Activated B cell treated with CpG ODN at 0.5 μM for 24 hours (primary cell): Measurements from ENCODE around the gene AMELY. TPM values are rescaled to one million over a fixed set of nuclear protein-coding genes. Genes with fewer than 3 reads are reported as not detected.

Experiments
- ATAC-seq: fragments of 200-7000 bp; cut with Tn5 transposase; one replicate; pipeline ENCODE4 v1.10.0; 2021; ENCODE audit warnings: low read depth, mild to moderate bottlenecking, moderate library complexity
- CTCF ChIA-PET: fragments of 350-600 bp; sonication (Branson Sonifier 250); formaldehyde crosslinking; loops from one replicate; lab custom pipeline; 2021; ENCODE audit warnings: antibody characterized with exemption; lab: Charles Lee
- POLR2A ChIA-PET: fragments of 350-600 bp; sonication (Branson Sonifier 250); formaldehyde crosslinking; loops from one replicate; lab custom pipeline; 2021; ENCODE audit warnings: antibody characterized with exemption; lab: Charles Lee
- DNase-seq: peaks from one replicate; pipeline ENCODE4 v3.0.0; 2022
- H3K27ac Mint-ChIP-seq: one replicate; pipeline ENCODE4 v1.8.0; 2020; ENCODE audit warnings: mixed read lengths
- H3K27me3 Mint-ChIP-seq: one replicate; pipeline ENCODE4 v1.8.0; 2021; ENCODE audit warnings: mixed read lengths
- H3K36me3 Mint-ChIP-seq: one replicate; pipeline ENCODE4 v1.8.0; 2021; ENCODE audit warnings: low read depth, mixed read lengths
- H3K4me1 Mint-ChIP-seq: one replicate; pipeline ENCODE4 v1.8.0; 2021; ENCODE audit warnings: mixed read lengths
- H3K4me3 Mint-ChIP-seq: one replicate; pipeline ENCODE4 v1.8.0; 2020; ENCODE audit warnings: mild to moderate bottlenecking, mixed read lengths
- H3K9me3 Mint-ChIP-seq: one replicate; pipeline ENCODE4 v1.8.0; 2020; ENCODE audit warnings: mixed read lengths
- CTCF ChIP-seq: fragments of 200-600 bp; IDR thresholded peaks from one replicate; pipeline ENCODE4 v1.8.0; 2022; ENCODE audit warnings: antibody characterized with exemption, mild to moderate bottlenecking
- intact Hi-C: fragments of 100-400 bp; cut with micrococcal nuclease; formaldehyde crosslinking; loops from one replicate; pipeline ENCODE4 v1.15.1; 2024
- total RNA-seq: library from RNA; stranded (reverse); gene quantifications from 2 replicates; pipeline ENCODE4 v1.2.3, GENCODE V29; 2022

AMELY gene
- not detected in 2 replicates for total RNA-seq

DNA sequence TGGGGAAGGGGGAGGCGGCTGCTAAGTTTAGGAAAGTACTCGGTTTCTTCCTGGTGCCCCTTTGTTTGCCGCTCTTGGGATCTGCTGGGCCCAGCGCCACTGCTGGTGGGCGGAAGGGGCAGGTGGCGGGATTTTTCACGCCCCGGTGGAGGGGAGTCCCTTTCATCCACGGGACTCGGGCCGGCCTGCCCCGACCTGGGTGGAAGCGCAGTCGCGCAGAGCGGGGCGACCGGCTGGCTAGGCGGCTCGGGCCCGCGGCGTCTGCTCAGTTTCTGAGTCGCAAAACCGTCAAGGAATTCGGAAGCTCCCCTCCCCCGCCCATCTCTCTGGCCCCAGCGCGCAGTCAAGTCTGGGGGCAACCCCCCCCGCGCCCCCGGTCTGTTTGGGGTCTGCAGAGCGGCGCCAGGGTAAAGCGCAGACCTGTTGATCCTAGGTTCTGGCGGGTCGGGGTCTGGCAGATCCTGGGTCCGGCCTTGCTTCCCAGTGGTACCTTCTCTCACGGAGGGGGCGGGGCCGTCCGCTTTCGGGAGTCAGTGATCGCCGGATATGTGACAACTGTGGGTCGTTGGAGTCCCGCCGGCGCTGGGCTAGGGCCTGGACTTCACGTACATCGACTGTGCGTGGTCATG lies at the start of gene AMELY:
AMELY (minus strand) TSS at position 500 of the 629 bp plus-strand sequence. CDS start 39,144 bp downstream, outside the sequence.
- ChIA-PET POLR2A (no interaction called here), CTCF (no interaction called here)
- Mint-ChIP-seq H3K4me1 (peaks cover 10% of the 10 kb centered on the region), H3K36me3 (no peaks in the 10 kb centered on the region), H3K4me3 (no peak within 1 kb of the TSS), H3K27ac (no peak within 1 kb of the TSS), H3K27me3 (peaks cover 16% of the 10 kb centered on the region), H3K9me3 (no peaks in the 10 kb centered on the region)
- intact Hi-C loops = no loop called here
- DNase-seq (no peak), ATAC-seq (no peak)
- no peak for TF ChIP-seq CTCF

- Mint-ChIP-seq H3K4me1 (no peaks in the 10 kb centered on the region), H3K27me3 (peaks cover 1% of the 10 kb centered on the region), H3K36me3 (no peaks in the 10 kb centered on the region), H3K27ac (no peak overlapping the region), H3K4me3 (no peak overlapping the region), H3K9me3 (no peaks in the 10 kb centered on the region)
- no peak for ATAC-seq
- ChIA-PET POLR2A (no interaction called here), CTCF (no interaction called here)
- DNase-seq = no peak
- intact Hi-C loops = no loop called here
- TF ChIP-seq CTCF = no peak
Observed at GRCh38 chrY:6949947-6950346, 38.4 kb upstream of the AMELY start.

- H3K4me1 Mint-ChIP-seq = no peaks in the 10 kb centered on the region
- H3K27ac Mint-ChIP-seq = no peak overlapping the region
- peaks cover 1% of the 10 kb centered on the region for H3K27me3 Mint-ChIP-seq
- H3K36me3 Mint-ChIP-seq = no peaks in the 10 kb centered on the region
- H3K4me3 Mint-ChIP-seq = no peak overlapping the region
- no peak for TF ChIP-seq CTCF
- CTCF ChIA-PET = no interaction called here
- POLR2A ChIA-PET = no interaction called here
- intact Hi-C loops = no loop called here
- H3K9me3 Mint-ChIP-seq = no peaks in the 10 kb centered on the region
- DNase-seq (no peak), ATAC-seq (no peak)
Observed at GRCh38 chrY:6948378-6948777, 36.8 kb upstream of the AMELY start.

- H3K4me1 Mint-ChIP-seq = no peaks in the 10 kb centered on the region
- no peak for DNase-seq
- CTCF ChIA-PET = no interaction called here
Observed at GRCh38 chrY:6947695-6948094, 36.1 kb upstream of the AMELY start.

DNA sequence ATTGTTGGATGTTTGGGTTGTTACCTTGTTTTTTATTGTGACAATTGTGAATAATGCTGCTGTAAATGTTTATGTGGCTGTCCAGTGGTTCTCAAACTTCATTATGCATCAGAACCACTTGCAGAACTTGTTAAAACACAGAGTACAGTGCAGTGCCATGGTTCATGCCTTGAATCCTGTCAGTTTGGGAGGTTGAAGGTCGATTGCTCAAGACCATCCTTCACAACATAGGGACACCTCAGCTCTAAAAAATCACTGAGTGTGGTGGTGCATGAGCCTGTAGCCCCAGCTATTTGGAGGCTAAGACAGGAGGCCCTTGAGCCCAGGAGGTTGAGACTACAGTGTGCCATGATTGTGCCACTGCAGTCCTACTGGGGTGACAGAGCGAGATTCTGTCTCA lies 23.9 kb upstream of the AMELY start:
- Mint-ChIP-seq H3K4me3 (no peak overlapping the region), H3K9me3 (no peaks in the 10 kb centered on the region), H3K27me3 (no peaks in the 10 kb centered on the region), H3K4me1 (no peaks in the 10 kb centered on the region), H3K27ac (no peak overlapping the region), H3K36me3 (no peaks in the 10 kb centered on the region)
- ATAC-seq (no peak), DNase-seq (no peak)
- ChIA-PET POLR2A (no interaction called here), CTCF (no interaction called here)
- no peak for TF ChIP-seq CTCF
- intact Hi-C loops = no loop called here

More at GRCh38 chrY:6947695-6948094, 36.1 kb upstream of the AMELY start:
- Mint-ChIP-seq H3K4me3 (no peak overlapping the region), H3K27ac (no peak overlapping the region), H3K36me3 (no peaks in the 10 kb centered on the region), H3K27me3 (peaks cover 1% of the 10 kb centered on the region), H3K9me3 (no peaks in the 10 kb centered on the region)
- intact Hi-C loops = no loop called here
- ATAC-seq = no peak
- TF ChIP-seq CTCF = no peak
- POLR2A ChIA-PET = no interaction called here
